SK-N-SH treated with all-trans-retinoic acid at 6 μM for 48 hours (cell line): ENCODE results near the gene UBASH3B.

Experiments
- CREB5 ChIP-seq: fragments of 250-450 bp; sonication (Bioruptor Pico); IDR thresholded peaks from 2 replicates; pipeline ENCODE4 v1.5.1; 2020; ENCODE audit warnings: low read depth, mild to moderate bottlenecking, moderate library complexity
- GLIS3 ChIP-seq: fragments of 250-450 bp; sonication (Bioruptor Pico); IDR thresholded peaks from 2 replicates; pipeline ENCODE4 v1.5.0; 2020; ENCODE audit warnings: mild to moderate bottlenecking, moderate library complexity
- OSR1 ChIP-seq: fragments of 250-450 bp; sonication (Bioruptor Pico); IDR thresholded peaks from 2 replicates; pipeline ENCODE4 v1.8.0; 2022; ENCODE audit warnings: moderate library complexity, mild to moderate bottlenecking, inconsistent platforms
- PATZ1 ChIP-seq: fragments of 250-450 bp; sonication (Bioruptor Pico); IDR thresholded peaks from 2 replicates; pipeline ENCODE4 v1.8.0; 2020; ENCODE audit warnings: mild to moderate bottlenecking, moderate library complexity, borderline replicate concordance
- SNAI2 ChIP-seq: fragments of 250-450 bp; sonication (Bioruptor Pico); IDR thresholded peaks from 2 replicates; pipeline ENCODE4 v1.5.0; 2020; ENCODE audit warnings: mild to moderate bottlenecking, moderate library complexity
- TCF4 ChIP-seq: fragments of 250-450 bp; sonication (Bioruptor Pico); IDR thresholded peaks from 2 replicates; pipeline ENCODE4 v1.8.0; 2021; ENCODE audit warnings: mild to moderate bottlenecking, moderate library complexity, borderline replicate concordance
- ZC3H10 ChIP-seq: fragments of 250-450 bp; sonication (Bioruptor Pico); IDR thresholded peaks from 2 replicates; pipeline ENCODE4 v1.5.1; 2021; ENCODE audit warnings: mild to moderate bottlenecking, moderate library complexity

- TF ChIP-seq SNAI2 (CRISPR knock-in tag): no peak
- TF ChIP-seq OSR1: no peak
- TF ChIP-seq ZC3H10 (CRISPR knock-in tag): no peak
- no peak for TF ChIP-seq GLIS3 (CRISPR knock-in tag)
- TF ChIP-seq TCF4 (CRISPR knock-in tag): no peak
- no peak for TF ChIP-seq CREB5 (CRISPR knock-in tag)
- no peak for TF ChIP-seq PATZ1 (CRISPR knock-in tag)
These were observed 36.6 kb upstream of the UBASH3B start for GRCh38 chr11:122618927-122619326.
